Coronary artery (tissue), 2 donors: ENCODE measurements around the gene ATP11A.

Experiments used
- DNase-seq: peaks from one replicate; pipeline ENCODE4 v3.0.0-alpha.2; 2017; ENCODE audit warnings: low spot score
- H3K27ac ChIP-seq, 2 donors: fragments of 200-600 bp; sonication (generic); one replicate each; pipeline ENCODE4 v1.5.1; 2016 to 2019
- H3K4me3 ChIP-seq: fragments of 200-600 bp; sonication (generic); 2 replicates; pipeline ENCODE4 v1.5.1; 2016; ENCODE audit warnings: mild to moderate bottlenecking, moderate library complexity
- CTCF ChIP-seq: fragments of 200-600 bp; sonication (generic); IDR thresholded peaks from one replicate; pipeline ENCODE4 v1.5.1; 2019; ENCODE audit warnings: antibody characterized with exemption

ATP11A gene

GRCh38 chr13:112903606-112904195 is 213.9 kb downstream of the ATP11A start:
- Histone ChIP-seq H3K4me3 (no peak overlapping the region), H3K27ac (no peak overlapping the region)
- DNase-seq: no peak
- TF ChIP-seq CTCF: no peak

DNA sequence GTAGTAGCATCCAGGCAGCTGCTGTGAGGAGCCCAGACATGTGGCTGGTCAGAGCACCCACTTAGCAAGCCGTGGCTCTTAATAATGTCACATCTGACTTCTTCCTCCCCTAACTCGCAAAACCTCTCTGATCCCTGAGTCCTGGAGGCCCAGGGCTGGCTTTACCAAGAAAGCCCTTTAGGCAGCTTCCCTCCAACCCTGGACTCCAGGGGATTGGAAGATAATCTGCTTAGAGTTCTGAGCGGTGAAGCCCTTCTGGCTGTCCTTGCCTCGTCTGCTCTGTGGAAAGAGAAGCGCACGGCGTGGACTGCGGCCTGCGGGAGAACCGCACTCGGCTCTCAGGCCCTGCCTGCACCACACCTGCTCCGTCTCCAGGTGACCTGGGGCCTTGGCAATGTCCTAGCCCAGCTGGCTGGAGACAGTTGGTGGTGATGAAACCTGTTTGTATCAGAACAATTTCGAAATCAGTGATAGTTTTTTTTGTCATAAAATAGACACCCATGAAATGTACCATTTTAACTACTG is 214.7 kb downstream of the ATP11A start:
- Histone ChIP-seq H3K27ac (no peak overlapping the region), H3K4me3 (no peak overlapping the region)
- no peak for DNase-seq
- no peak for TF ChIP-seq CTCF

GRCh38 chr13:112905086-112905485 is 215.2 kb downstream of the ATP11A start:
- no peak for TF ChIP-seq CTCF

GRCh38 chr13:112905619-112905989 is 215.8 kb downstream of the ATP11A start:
- no peak for TF ChIP-seq CTCF
- no peak overlapping the region for H3K4me3 ChIP-seq
- no peak overlapping the region for H3K27ac ChIP-seq
- no peak for DNase-seq

More at GRCh38 chr13:112905086-112905485, 215.2 kb downstream of the ATP11A start:
- DNase-seq: no peak
- no peak overlapping the region for H3K4me3 ChIP-seq
- H3K27ac ChIP-seq: no peak overlapping the region

GRCh38 chr13:112905990-112906641 is 216.3 kb downstream of the ATP11A start:
- TF ChIP-seq CTCF: no peak
- H3K27ac ChIP-seq: no peak overlapping the region
- no peak overlapping the region for H3K4me3 ChIP-seq
- DNase-seq: no peak

DNA sequence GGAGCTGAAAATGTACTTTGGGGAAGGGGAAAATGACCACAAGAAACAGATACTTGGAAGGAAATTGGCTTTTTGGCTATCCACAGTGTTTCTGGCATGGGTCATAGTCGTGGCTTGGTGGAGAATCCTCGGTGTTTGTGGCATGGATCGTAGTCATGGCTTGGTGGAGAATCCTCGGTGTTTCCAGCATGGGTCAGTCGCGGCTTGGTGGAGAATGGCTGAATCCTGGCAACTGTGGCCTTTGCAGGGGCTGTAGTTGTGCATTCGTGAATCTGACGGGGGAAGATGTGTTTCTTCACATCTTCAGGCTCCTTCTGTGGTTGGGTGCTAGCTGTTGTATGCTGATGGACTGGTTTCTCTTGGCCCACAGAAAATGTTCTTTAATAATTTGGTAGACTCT is 217.4 kb downstream of the ATP11A start:
- DNase-seq: no peak
- no peak for TF ChIP-seq CTCF
- no peak overlapping the region for H3K27ac ChIP-seq
- H3K4me3 ChIP-seq: no peak overlapping the region

DNA sequence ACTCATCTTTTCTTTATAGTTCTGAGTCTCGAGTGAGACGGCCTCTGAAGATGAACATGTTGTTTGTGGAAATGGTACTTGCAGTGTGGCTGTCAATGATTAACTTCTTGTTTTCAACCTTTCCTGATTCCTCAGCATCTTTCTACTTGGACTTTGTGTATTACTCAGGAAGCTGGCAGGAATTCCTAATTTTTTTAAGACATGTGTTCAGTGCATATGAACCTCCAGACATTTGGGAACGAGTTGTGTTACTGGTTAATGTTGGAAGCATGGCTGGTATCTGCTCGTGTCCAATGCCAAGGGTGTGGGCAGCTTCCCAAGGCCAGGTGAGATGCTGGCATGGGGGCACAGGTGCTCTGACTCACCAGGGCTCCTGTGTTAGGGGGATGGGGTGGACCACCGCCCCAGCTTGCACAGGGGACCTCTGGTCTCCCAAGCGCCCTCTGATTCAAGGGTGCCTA is 218.1 kb downstream of the ATP11A start:
- no peak overlapping the region for H3K4me3 ChIP-seq
- no peak overlapping the region for H3K27ac ChIP-seq
- no peak for TF ChIP-seq CTCF
- DNase-seq: no peak
